GM13976 (cell line): ENCODE results near the gene DTYMK.
A peak's percentile ranks its signal among the peaks of the same experiment; 100 is the strongest.
"Not testable (repeated sequence)": the region's sequence is repeated elsewhere in the genome, so short reads cannot be mapped to it uniquely, and the experiment has no call there.

Experiments used
- DNase-seq: peaks from one replicate; pipeline ENCODE4 v3.0.0; 2012; ENCODE audit warnings: low spot score
- in situ Hi-C: fragments of 300-500 bp; cut with MboI; formaldehyde crosslinking; loops from one replicate; pipeline ENCODE4 v1.12.0; 2022; ENCODE audit warnings: low sequenced_read_pairs, mixed read lengths, inconsistent platforms; ENCODE audit not compliant: unreplicated experiment
- TF ChIP-seq, protein P1 (sequence below): IDR thresholded peaks from 2 replicates; pipeline ENCODE4 v1.5.1; 2012; ENCODE audit warnings: borderline replicate concordance, mild to moderate bottlenecking; ENCODE audit not compliant: insufficient read depth; ENCODE audit errors: extremely low read depth, missing control alignments, control extremely low read depth

The DTYMK gene

GRCh38 chr2:241732513-241733186, 46.0 kb upstream of the DTYMK start:
- TF ChIP-seq, protein P1, sequence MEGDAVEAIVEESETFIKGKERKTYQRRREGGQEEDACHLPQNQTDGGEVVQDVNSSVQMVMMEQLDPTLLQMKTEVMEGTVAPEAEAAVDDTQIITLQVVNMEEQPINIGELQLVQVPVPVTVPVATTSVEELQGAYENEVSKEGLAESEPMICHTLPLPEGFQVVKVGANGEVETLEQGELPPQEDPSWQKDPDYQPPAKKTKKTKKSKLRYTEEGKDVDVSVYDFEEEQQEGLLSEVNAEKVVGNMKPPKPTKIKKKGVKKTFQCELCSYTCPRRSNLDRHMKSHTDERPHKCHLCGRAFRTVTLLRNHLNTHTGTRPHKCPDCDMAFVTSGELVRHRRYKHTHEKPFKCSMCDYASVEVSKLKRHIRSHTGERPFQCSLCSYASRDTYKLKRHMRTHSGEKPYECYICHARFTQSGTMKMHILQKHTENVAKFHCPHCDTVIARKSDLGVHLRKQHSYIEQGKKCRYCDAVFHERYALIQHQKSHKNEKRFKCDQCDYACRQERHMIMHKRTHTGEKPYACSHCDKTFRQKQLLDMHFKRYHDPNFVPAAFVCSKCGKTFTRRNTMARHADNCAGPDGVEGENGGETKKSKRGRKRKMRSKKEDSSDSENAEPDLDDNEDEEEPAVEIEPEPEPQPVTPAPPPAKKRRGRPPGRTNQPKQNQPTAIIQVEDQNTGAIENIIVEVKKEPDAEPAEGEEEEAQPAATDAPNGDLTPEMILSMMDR: peak; percentile 56
- in situ Hi-C loops: loop anchor here (10.0 kb wide), 1 partner anchor 142 kb away; no protein-coding TSS in a partner anchor
- not testable (repeated sequence) for DNase-seq

DNA sequence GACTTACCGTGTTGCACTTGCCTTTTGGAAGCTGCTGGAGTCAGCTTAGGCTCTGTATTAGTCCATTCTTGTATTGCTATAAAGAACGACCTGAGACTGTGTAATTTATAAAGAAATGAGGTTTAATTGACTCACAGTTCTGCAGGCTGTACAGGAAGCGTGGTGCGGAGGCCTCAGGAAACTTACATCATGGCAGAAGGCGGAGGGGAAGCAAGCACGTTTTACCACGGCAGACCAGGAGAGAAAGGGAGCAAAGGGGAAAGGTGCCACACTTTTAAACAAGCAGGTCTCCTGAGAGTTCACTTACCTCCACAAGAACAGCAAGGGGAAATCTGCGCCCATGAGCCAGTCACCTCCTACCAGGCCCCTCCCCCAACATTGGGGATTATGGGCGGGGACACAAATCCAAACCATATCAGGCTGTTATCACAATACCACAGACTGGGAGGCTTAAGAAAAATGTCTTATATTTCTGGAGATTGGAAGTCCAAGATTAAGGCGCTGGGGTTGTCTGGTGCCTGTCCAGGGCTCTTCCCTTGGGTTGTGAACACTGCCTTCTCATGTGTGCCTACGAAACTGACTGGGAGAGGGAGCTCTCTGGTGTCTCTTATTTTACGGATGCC, 44.2 kb upstream of the DTYMK start:
- in situ Hi-C loops: loop anchor here (10.0 kb wide), 1 partner anchor 144 kb away; no protein-coding TSS in a partner anchor
- TF ChIP-seq, protein P1: no peak
- DNase-seq: no peak

DNA sequence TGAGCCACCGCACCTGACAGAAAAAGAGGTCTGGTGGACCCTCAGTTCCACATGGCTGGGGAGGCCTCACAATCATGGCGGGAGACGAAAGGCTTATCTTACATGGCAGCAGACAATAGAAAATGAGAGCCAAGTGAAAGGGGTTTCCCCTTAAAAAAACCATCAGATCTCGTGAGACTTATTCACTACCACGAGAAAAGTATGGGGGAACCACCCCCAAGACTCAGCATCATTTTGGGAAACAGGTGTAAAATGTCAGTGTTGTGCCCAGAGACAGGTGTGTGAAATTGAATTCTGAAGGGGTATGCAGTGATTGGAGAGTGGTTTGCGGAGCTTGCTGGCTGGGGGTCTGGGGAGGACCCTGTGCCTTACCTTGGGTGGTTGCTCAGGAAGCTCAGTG, 43.3 kb upstream of the DTYMK start:
- DNase-seq: no peak
- in situ Hi-C loops: loop anchor here (10.0 kb wide), 1 partner anchor 145 kb away; no protein-coding TSS in a partner anchor
- TF ChIP-seq, protein P1: no peak

DNA sequence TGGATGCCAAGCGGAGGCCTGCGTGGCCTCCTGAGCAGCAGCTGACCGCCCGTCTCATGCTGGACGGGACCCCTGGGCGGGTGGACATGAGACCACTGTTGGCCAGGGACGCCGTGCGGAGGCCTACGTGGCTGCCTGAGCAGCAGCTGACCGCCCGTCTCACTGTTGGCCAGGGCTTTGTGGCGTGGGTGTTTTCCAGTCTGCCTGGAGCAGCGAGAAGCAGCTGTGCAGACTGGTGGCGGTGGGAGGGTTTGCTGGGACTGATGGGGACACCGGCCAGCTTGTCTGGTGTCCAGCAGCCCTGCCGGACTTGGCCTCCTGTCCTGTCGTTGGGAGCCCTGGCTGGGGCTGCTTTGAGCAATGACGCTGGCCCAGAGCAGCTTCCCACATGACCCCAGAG, 42.0 kb upstream of the DTYMK start:
- TF ChIP-seq, protein P1: no peak
- in situ Hi-C loops: no loop called here
- DNase-seq: no peak

DNA sequence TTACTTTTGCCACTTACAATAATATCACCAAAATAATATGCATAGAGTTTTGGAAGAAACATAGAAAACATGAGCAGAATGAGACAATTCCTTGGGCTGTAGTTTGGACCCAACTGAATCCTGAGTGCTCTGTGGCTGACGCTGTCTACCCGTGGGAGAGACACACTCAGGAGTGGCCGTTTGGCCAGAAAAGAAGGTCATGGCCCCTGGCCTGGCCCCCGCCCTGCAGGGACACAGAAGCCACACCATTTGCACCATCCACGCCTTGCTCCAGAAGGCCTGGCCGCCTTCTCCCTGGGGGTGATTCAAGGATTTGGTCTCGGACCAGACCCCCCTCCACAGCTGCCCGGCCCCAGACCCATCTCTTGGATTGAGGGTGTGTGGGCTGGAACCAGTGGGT, 41.4 kb upstream of the DTYMK start:
- no peak for DNase-seq
- in situ Hi-C loops: no loop called here

DNA sequence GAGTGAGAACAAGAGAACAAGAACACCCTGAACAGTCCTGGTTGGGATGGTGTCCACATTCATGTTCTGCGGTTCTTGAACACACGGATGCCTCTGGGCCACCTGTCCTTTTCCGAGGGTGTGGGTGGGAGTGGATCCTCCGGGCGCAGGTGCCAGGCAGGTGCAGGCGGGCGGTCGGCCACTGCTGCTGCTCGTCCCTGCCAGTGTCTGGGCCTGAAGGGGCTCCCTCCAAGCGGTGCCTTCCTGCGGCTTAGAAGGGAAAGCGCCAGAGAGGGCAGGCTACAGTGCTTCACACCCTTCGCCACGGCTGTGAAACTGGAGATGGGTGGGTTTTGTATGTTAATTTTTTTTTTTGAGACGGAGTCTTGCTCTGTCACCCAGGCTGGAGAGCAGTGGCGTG, 39.8 kb upstream of the DTYMK start:
- in situ Hi-C loops: no loop called here

More for the DNA sequence above, 41.4 kb upstream of the DTYMK start:
- TF ChIP-seq, protein P1: no peak

More for the DNA sequence above, 39.8 kb upstream of the DTYMK start:
- TF ChIP-seq, protein P1: no peak
- no peak for DNase-seq
